Smooth muscle cell (in vitro differentiated cells): ENCODE measurements around the gene NOS3. TPM values are rescaled to one million over a fixed set of nuclear protein-coding genes. Genes with fewer than 3 reads are reported as not detected.

Experiments
- DNase-seq: peaks from one replicate; lab custom pipeline; 2025; ENCODE audit not compliant: unreplicated experiment; lab: John Stamatoyannopoulos, UW
- H2AFZ ChIP-seq: fragments of 200-600 bp; sonication (generic); 2 replicates; pipeline ENCODE4 v1.6.0; 2016; ENCODE audit warnings: antibody characterized with exemption, low read depth, mild to moderate bottlenecking
- H3F3A ChIP-seq: fragments of 200-600 bp; sonication (generic); 2 replicates; pipeline ENCODE4 v1.6.0; 2017; ENCODE audit warnings: antibody characterized with exemption, low read depth
- H3K27ac ChIP-seq: fragments of 200-600 bp; sonication (generic); 2 replicates; pipeline ENCODE4 v1.5.1; 2016; ENCODE audit warnings: low read depth, mild to moderate bottlenecking
- H3K27me3 ChIP-seq: fragments of 200-600 bp; sonication (generic); 2 replicates; pipeline ENCODE4 v1.6.1; 2016; ENCODE audit warnings: low read depth, mild to moderate bottlenecking
- H3K36me3 ChIP-seq: fragments of 200-600 bp; sonication (generic); 2 replicates; pipeline ENCODE4 v1.5.1; 2016; ENCODE audit warnings: low read depth
- H3K4me1 ChIP-seq: fragments of 200-600 bp; sonication (generic); 2 replicates; pipeline ENCODE4 v1.5.1; 2016; ENCODE audit warnings: low read depth
- H3K4me2 ChIP-seq: fragments of 200-600 bp; sonication (generic); 2 replicates; pipeline ENCODE4 v1.6.0; 2016; ENCODE audit warnings: mild to moderate bottlenecking
- H3K4me3 ChIP-seq: fragments of 200-600 bp; sonication (generic); 2 replicates; pipeline ENCODE4 v1.5.1; 2016; ENCODE audit warnings: mild to moderate bottlenecking
- H3K79me2 ChIP-seq: fragments of 200-600 bp; sonication (generic); 2 replicates; pipeline ENCODE4 v1.6.0; 2016; ENCODE audit warnings: low read depth, mild to moderate bottlenecking
- H3K9ac ChIP-seq: fragments of 200-600 bp; sonication (generic); 2 replicates; pipeline ENCODE4 v1.6.0; 2016; ENCODE audit warnings: low read depth
- H3K9me3 ChIP-seq: fragments of 200-600 bp; sonication (generic); replicated peaks from 2 replicates; pipeline ENCODE4 v1.5.1; 2016; ENCODE audit warnings: low read depth
- H4K20me1 ChIP-seq: fragments of 200-600 bp; sonication (generic); 2 replicates; pipeline ENCODE4 v1.6.0; 2016; ENCODE audit warnings: low read depth
- CTCF ChIP-seq: fragments of 200-600 bp; sonication (generic); IDR thresholded peaks from 2 replicates; pipeline ENCODE4 v1.5.1; 2017; ENCODE audit warnings: borderline replicate concordance, mild to moderate bottlenecking, antibody characterized with exemption; ENCODE audit not compliant: insufficient read depth, poor library complexity, severe bottlenecking
- WGBS: methylation state at CpG from one replicate; pipeline ENCODE4 v1.1.7; 2016; ENCODE audit warnings: low lambda C conversion rate; 5-methylcytosine and 5-hydroxymethylcytosine counted together
- polyA plus RNA-seq: library from polyadenylated mRNA; unstranded; fragments of >200 nt; fragmentation: Nextera tagmentation; extraction: Ambion mirVana; gene quantifications from 2 replicates; pipeline ENCODE4 v1.2.1, GENCODE V29; 2016
- total RNA-seq: library from RNA; depleted of rRNA; stranded (reverse); fragments of >200 nt; gene quantifications from 2 replicates; pipeline ENCODE4 v1.2.3, GENCODE V29; 2014

Gene NOS3
- total and polyA plus RNA-seq, 2 experiments from 2014 or later: 3.4 to 11.7 TPM

- Histone ChIP-seq H3K9ac (no peak overlapping the region), H3K79me2 (no peaks in the 10 kb centered on the region), H3K36me3 (no peaks in the 10 kb centered on the region), H2AFZ (no peak overlapping the region), H3F3A (no peaks in the 10 kb centered on the region), H3K27me3 (no peaks in the 10 kb centered on the region), H3K9me3 (no peaks in the 10 kb centered on the region), H3K4me2 (no peak overlapping the region), H3K27ac (no peak overlapping the region), H3K4me1 (peaks cover 28% of the 10 kb centered on the region), H4K20me1 (no peaks in the 10 kb centered on the region), H3K4me3 (no peak overlapping the region)
- DNase-seq: no peak
- WGBS: 87% methylated on average over 16 of the region's 16 CpGs
- no peak for TF ChIP-seq CTCF
Observed at GRCh38 chr7:150968734-150969372, 22.0 kb upstream of the NOS3 start.

- TF ChIP-seq CTCF: no peak
- H2AFZ ChIP-seq: no peak overlapping the region
- H4K20me1 ChIP-seq: no peaks in the 10 kb centered on the region
- no peaks in the 10 kb centered on the region for H3K79me2 ChIP-seq
- no peak for DNase-seq
- no peak overlapping the region for H3K4me2 ChIP-seq
- H3K27me3 ChIP-seq: no peaks in the 10 kb centered on the region
- peaks cover 28% of the 10 kb centered on the region for H3K4me1 ChIP-seq
- no peaks in the 10 kb centered on the region for H3F3A ChIP-seq
- WGBS: 89% methylated on average over 7 of the region's 7 CpGs
- no peaks in the 10 kb centered on the region for H3K9me3 ChIP-seq
- no peak overlapping the region for H3K4me3 ChIP-seq
- H3K36me3 ChIP-seq: no peaks in the 10 kb centered on the region
- no peak overlapping the region for H3K9ac ChIP-seq
- no peak overlapping the region for H3K27ac ChIP-seq
Observed at GRCh38 chr7:150969475-150969874, 21.3 kb upstream of the NOS3 start.

- no peak for TF ChIP-seq CTCF
- H3K9me3 ChIP-seq: no peaks in the 10 kb centered on the region
- DNase-seq: no peak
- H3K4me3 ChIP-seq: no peak overlapping the region
- no peaks in the 10 kb centered on the region for H3F3A ChIP-seq
- no peaks in the 10 kb centered on the region for H3K36me3 ChIP-seq
- H3K27ac ChIP-seq: no peak overlapping the region
- WGBS: 81% methylated on average over 11 of the region's 11 CpGs
- no peak overlapping the region for H2AFZ ChIP-seq
- H3K9ac ChIP-seq: no peak overlapping the region
- H3K79me2 ChIP-seq: no peaks in the 10 kb centered on the region
- no peaks in the 10 kb centered on the region for H4K20me1 ChIP-seq
- no peak overlapping the region for H3K4me2 ChIP-seq
- H3K4me1 ChIP-seq: peaks cover 27% of the 10 kb centered on the region
- peaks cover 3% of the 10 kb centered on the region for H3K27me3 ChIP-seq
Observed at GRCh38 chr7:150970424-150970823, 20.4 kb upstream of the NOS3 start.

GRCh38 chr7:150971242-150972022, 19.4 kb upstream of the NOS3 start:
- Histone ChIP-seq H3K4me3 (no peak overlapping the region), H3K27ac (no peak overlapping the region)

More at GRCh38 chr7:150971242-150972022, 19.4 kb upstream of the NOS3 start:
- no peaks in the 10 kb centered on the region for H3K36me3 ChIP-seq
- H3F3A ChIP-seq: peaks cover 4% of the 10 kb centered on the region
- no peak overlapping the region for H3K4me2 ChIP-seq
- WGBS: 66% methylated on average over 16 of the region's 16 CpGs
- no peaks in the 10 kb centered on the region for H3K79me2 ChIP-seq
- no peaks in the 10 kb centered on the region for H3K9me3 ChIP-seq
- peaks cover 30% of the 10 kb centered on the region for H3K4me1 ChIP-seq
- no peak for TF ChIP-seq CTCF
- no peak overlapping the region for H3K9ac ChIP-seq
- no peak for DNase-seq
- peaks cover 5% of the 10 kb centered on the region for H3K27me3 ChIP-seq
- H2AFZ ChIP-seq: no peak overlapping the region
- H4K20me1 ChIP-seq: no peaks in the 10 kb centered on the region
